Astrocyte of the cerebellum (primary cell): Measurements from ENCODE around the gene PRPF40B.
A peak's percentile ranks its signal among the peaks of the same experiment; 100 is the strongest.

Source experiments
- DNase-seq: peaks from one replicate; pipeline ENCODE4 v3.0.0-alpha.2; 2011; ENCODE audit warnings: low read depth
- H3K4me3 ChIP-seq: 2 replicates; pipeline ENCODE4 v1.5.1; 2011; ENCODE audit warnings: mild to moderate bottlenecking, low read depth, low read length, moderate library complexity
- CTCF ChIP-seq: IDR thresholded peaks from 2 replicates; pipeline ENCODE4 v1.5.1; 2012; ENCODE audit warnings: low read length, low read depth, moderate library complexity, mild to moderate bottlenecking; ENCODE audit errors: missing control alignments
- in situ Hi-C: cut with HindIII; loops from 2 replicates; pipeline ENCODE4 v1.10.0; 2017; ENCODE audit warnings: low sequenced_read_pairs

Gene PRPF40B

GRCh38 chr12:49673446-49674317 lies 50.3 kb downstream of the PRPF40B start:
- peak; percentile 89 for DNase-seq
- no peak overlapping the region for H3K4me3 ChIP-seq
- in situ Hi-C loops = no loop called here
- no peak for TF ChIP-seq CTCF

GRCh38 chr12:49674318-49674981 lies 51.1 kb downstream of the PRPF40B start:
- DNase-seq = peak; percentile 24
- TF ChIP-seq CTCF = no peak
- in situ Hi-C loops = no loop called here
- H3K4me3 ChIP-seq = no peak overlapping the region

GRCh38 chr12:49675137-49675536 lies 51.8 kb downstream of the PRPF40B start:
- in situ Hi-C loops = no loop called here
- no peak for DNase-seq
- no peak for TF ChIP-seq CTCF
- no peak overlapping the region for H3K4me3 ChIP-seq

GRCh38 chr12:49678711-49679110 lies 55.4 kb downstream of the PRPF40B start:
- DNase-seq = no peak
- H3K4me3 ChIP-seq = no peak overlapping the region
- in situ Hi-C loops = no loop called here
- TF ChIP-seq CTCF = no peak

GRCh38 chr12:49680075-49680474 lies 56.7 kb downstream of the PRPF40B start:
- in situ Hi-C loops = no loop called here
- H3K4me3 ChIP-seq = no peak overlapping the region
- no peak for TF ChIP-seq CTCF
- no peak for DNase-seq

GRCh38 chr12:49683599-49684309 lies 60.4 kb downstream of the PRPF40B start:
- H3K4me3 ChIP-seq = no peak overlapping the region
- in situ Hi-C loops = no loop called here
- DNase-seq = no peak
- no peak for TF ChIP-seq CTCF
